ENCODE data around the gene FSCN2.
A peak's percentile ranks its signal among the peaks of the same experiment; 100 is the strongest.

Gene FSCN2

DNA sequence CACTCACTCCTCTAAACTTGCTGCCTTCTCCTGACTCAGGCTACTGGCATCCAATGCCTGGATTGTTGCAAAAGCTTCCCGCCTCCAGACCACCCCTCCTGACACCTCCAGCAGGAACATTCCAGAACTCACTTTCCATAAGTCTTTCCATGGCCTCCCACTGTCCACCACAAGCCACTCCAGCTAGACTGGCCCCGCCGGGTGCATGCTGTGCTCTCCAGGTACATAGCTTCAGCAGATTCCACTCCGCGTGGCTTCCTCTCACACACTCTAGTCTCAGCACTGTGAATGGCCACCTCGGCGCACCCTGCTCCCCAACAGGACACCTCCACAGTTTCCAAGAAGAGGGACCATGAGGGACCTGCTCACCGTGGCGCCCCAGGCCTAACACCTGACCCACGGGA, 49.9 kb downstream of the FSCN2 start:
- DNase-seq (ENCODE audit: low read depth): peak; percentile 38
- no peak overlapping the region for H3K4me3 ChIP-seq (ENCODE audit: low read length)
- TF ChIP-seq, protein P1, sequence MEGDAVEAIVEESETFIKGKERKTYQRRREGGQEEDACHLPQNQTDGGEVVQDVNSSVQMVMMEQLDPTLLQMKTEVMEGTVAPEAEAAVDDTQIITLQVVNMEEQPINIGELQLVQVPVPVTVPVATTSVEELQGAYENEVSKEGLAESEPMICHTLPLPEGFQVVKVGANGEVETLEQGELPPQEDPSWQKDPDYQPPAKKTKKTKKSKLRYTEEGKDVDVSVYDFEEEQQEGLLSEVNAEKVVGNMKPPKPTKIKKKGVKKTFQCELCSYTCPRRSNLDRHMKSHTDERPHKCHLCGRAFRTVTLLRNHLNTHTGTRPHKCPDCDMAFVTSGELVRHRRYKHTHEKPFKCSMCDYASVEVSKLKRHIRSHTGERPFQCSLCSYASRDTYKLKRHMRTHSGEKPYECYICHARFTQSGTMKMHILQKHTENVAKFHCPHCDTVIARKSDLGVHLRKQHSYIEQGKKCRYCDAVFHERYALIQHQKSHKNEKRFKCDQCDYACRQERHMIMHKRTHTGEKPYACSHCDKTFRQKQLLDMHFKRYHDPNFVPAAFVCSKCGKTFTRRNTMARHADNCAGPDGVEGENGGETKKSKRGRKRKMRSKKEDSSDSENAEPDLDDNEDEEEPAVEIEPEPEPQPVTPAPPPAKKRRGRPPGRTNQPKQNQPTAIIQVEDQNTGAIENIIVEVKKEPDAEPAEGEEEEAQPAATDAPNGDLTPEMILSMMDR (conservative IDR thresholded peaks at IDR 0.05; ENCODE audit: low read length): no peak

DNA sequence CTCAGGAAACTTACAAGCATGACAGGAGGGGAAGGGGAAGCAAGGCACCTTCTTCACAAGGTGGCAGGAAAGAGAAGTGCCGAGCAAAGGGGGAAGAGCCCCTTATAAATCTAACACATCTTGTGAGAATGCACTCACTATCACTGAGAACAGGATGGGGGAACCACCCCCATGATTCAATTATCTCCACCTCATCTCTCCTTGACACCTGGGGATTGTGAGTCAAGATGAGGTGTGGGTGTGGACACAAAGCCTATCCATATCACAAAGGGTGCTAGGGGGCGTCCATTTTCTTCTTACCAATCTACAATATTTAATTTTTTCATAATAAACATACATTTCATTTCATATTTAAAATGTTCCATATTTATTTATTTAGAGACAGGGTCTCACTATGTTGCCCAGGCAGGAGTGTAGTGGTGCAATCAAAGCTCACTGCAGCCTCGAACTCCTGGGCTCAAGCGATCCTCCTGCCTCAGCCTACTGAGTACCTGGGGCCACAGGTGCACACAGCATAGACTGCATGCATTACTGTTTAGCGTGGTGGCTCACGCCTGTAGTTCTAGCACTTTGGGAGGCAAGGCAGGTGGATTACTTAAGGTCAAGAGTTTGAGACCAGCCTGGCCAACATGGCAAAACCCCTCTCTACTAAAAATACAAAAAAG, 50.5 kb downstream of the FSCN2 start:
- TF ChIP-seq, protein P1 (conservative IDR thresholded peaks at IDR 0.05; ENCODE audit: low read length): no peak
- DNase-seq (ENCODE audit: low read depth): no peak
- H3K4me3 ChIP-seq (ENCODE audit: low read length): no peak overlapping the region

DNA sequence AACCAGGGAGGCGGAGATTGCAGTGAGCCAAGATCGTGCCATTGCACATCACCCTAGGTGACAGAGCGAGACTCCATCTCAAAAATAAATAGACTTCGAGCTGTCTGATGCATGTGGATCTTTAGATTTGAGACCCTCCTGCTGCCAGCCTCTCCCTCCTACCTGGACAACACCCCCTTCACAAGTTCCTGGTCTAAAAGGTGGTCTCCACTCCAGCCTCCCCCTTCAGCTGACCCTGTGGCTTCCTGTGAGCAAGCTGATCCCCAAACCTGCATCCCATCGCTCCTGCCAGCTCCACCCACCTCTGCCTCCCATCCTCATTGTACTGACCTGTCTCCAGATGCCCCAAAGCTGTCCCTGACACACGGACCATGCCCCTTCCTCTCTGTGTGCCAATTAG, 51.1 kb downstream of the FSCN2 start:
- no peak overlapping the region for H3K4me3 ChIP-seq (ENCODE audit: low read length)
- no peak for DNase-seq (ENCODE audit: low read depth)
- TF ChIP-seq, protein P1 (conservative IDR thresholded peaks at IDR 0.05; ENCODE audit: low read length): no peak

DNA sequence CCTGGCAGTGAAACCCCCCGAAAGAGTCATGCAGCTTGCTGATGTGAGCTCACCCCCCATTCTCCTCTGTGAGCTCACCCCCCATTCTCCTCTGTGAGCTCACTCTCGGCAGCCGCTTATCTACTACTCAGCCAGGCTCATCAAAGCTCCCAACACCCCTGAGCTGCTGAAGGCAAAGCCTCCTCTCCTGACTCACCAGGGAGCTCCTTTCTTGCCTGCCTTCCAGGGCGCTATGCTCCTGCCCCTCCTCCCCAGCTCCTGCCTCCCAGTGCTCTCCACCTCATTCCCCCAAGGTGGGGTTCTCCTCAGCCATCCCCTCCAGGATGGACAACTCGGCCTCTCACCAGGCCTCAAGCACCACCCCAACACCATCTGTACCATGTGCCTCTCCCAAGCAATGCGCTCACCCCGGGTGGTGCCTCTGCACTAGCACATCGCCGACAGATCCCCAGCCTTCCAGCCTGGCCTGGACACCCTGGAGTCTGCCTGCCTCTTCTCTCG, 51.7 kb downstream of the FSCN2 start:
- peak; percentile 59 for DNase-seq (ENCODE audit: low read depth)
- no peak overlapping the region for H3K4me3 ChIP-seq (ENCODE audit: low read length)
- TF ChIP-seq, protein P1 (conservative IDR thresholded peaks at IDR 0.05; ENCODE audit: low read length): no peak

DNA sequence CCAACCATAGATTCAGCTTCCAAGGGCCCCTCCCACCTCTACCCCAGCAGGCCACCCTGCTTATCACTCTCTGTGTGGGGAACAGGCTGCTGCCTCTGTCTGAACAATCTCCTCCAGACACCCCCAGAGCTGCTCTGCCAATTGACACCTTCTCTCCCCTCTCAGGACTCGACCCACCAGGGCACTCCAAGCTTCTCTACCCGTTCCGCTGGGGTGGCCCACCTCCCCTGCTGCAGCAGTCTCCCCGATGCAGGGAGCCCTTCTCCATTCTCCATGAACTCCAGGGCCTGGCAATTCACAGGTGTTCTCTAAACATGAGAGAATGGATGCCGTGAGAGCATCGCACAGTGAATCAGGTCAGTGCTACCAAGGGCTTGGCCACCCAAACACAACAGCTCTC, 52.3 kb downstream of the FSCN2 start:
- H3K4me3 ChIP-seq (ENCODE audit: low read length): no peak overlapping the region
- no peak for DNase-seq (ENCODE audit: low read depth)
- TF ChIP-seq, protein P1 (conservative IDR thresholded peaks at IDR 0.05; ENCODE audit: low read length): no peak

DNA sequence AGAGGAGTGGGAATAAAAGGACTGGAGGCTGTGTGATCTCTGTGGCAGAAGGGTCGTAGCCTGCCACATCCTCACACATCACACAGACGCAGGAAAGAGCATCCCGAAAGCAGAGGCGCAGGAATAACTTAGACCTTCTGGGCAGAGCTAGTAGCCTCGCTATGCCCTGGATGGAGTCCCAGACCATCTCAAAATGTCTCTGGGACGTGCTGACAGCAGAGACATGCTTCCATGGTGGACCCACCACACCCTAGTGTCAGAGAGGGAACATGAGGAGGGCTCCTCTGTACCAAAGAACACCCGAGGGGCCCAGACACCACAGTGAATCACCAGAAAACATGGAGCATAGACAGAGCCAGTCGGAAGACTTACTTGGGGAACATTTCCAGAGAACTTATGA, 53.6 kb downstream of the FSCN2 start:
- TF ChIP-seq, protein P1 (conservative IDR thresholded peaks at IDR 0.05; ENCODE audit: low read length): no peak
- DNase-seq (ENCODE audit: low read depth): no peak
- no peak overlapping the region for H3K4me3 ChIP-seq (ENCODE audit: low read length)

DNA sequence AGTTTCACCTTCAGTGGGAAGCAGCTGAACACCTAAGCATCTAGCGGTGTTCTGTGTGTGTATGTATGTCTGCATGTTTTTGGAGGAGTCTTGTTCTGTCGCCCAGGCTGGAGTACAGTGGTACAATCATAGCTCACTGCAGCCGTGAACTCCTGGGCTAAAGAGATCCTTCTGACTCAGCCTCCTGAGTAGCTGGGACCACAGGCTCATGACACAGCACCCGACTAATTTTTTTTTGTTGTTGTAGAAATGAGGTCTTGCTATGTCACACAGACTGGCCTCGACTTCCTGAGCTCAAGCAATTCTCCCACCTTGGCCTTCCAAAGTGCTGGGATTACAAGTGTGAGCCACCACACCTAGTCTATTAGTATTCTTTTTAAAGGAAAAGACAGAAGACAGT, 54.2 kb downstream of the FSCN2 start:
- TF ChIP-seq, protein P1 (conservative IDR thresholded peaks at IDR 0.05; ENCODE audit: low read length): no peak
- no peak overlapping the region for H3K4me3 ChIP-seq (ENCODE audit: low read length)
- peak; percentile 43 for DNase-seq (ENCODE audit: low read depth)

Measured in AG10803 (cell line).